Femur (tissue), 1 donor: ENCODE results near the gene ASB14.

ENCODE experiments used
- DNase-seq: peaks from one replicate; pipeline ENCODE4 v3.0.0-alpha.2; 2017

ASB14 gene

GRCh38 chr3:57257678-57258077, 34.8 kb downstream of the ASB14 start:
- DNase-seq: no peak

- DNase-seq: no peak
Observed at GRCh38 chr3:57256844-57257243, 35.6 kb downstream of the ASB14 start.

GRCh38 chr3:57252404-57252803, 40.1 kb downstream of the ASB14 start:
- DNase-seq: no peak

- DNase-seq: no peak
Observed at GRCh38 chr3:57244946-57245345, 47.5 kb downstream of the ASB14 start.

- no peak for DNase-seq
Observed at GRCh38 chr3:57234613-57235575, 57.6 kb downstream of the ASB14 start.

GRCh38 chr3:57233799-57234198, 58.7 kb downstream of the ASB14 start:
- no peak for DNase-seq

- DNase-seq: no peak
Observed at GRCh38 chr3:57230006-57230405, 62.5 kb downstream of the ASB14 start.

- peak; percentile 68 for DNase-seq
Observed at GRCh38 chr3:57227930-57228751, 64.3 kb downstream of the ASB14 start.

GRCh38 chr3:57227204-57227929, 65.1 kb downstream of the ASB14 start, which contains the start of gene APPL1:
Gene APPL1, plus strand, starts transcription at chr3:57227729. Its CDS starts 155 bp downstream, at chr3:57227884.
- DNase-seq: peak; percentile 97

GRCh38 chr3:57226176-57226575, 66.3 kb downstream of the ASB14 start:
- no peak for DNase-seq

GRCh38 chr3:57224856-57225255, 67.6 kb downstream of the ASB14 start:
- no peak for DNase-seq

GRCh38 chr3:57221883-57222282, 70.6 kb downstream of the ASB14 start:
- no peak for DNase-seq
